Measurements from ENCODE around the gene SLC4A11. TPM values are rescaled to one million over a fixed set of nuclear protein-coding genes. Genes with fewer than 3 reads are reported as not detected.

The SLC4A11 gene
- total RNA-seq, 1 donor from 2014 or later: 2.5 TPM

GRCh38 chr20:3199976-3200755 is 38.8 kb downstream of the SLC4A11 start:
- H3K27ac Mint-ChIP-seq: no peak overlapping the region
- peaks cover 39% of the 10 kb centered on the region for H3K36me3 Mint-ChIP-seq

GRCh38 chr20:3199206-3199605 is 39.8 kb downstream of the SLC4A11 start:
- DNase-seq (ENCODE audit: low spot score in 2 of 2, unreplicated experiment in 2 of 2): no peak
- no peaks in the 10 kb centered on the region for H3K9me3 Mint-ChIP-seq
- H3K4me1 Mint-ChIP-seq: peaks cover 10% of the 10 kb centered on the region
- H3K27me3 Mint-ChIP-seq (ENCODE audit: low read depth): no peaks in the 10 kb centered on the region
- peaks cover 41% of the 10 kb centered on the region for H3K36me3 Mint-ChIP-seq
- H3K27ac Mint-ChIP-seq: no peak overlapping the region
- no peak for TF ChIP-seq CTCF (IDR thresholded peaks at IDR 0.05; ENCODE audit: unreplicated experiment)
- H3K4me3 Mint-ChIP-seq: no peak overlapping the region

More at GRCh38 chr20:3199976-3200755, 38.8 kb downstream of the SLC4A11 start:
- Mint-ChIP-seq H3K4me1 (peaks cover 12% of the 10 kb centered on the region), H3K4me3 (no peak overlapping the region), H3K27me3 (ENCODE audit: low read depth) (no peaks in the 10 kb centered on the region), H3K9me3 (no peaks in the 10 kb centered on the region)
- no peak for TF ChIP-seq CTCF (IDR thresholded peaks at IDR 0.05; ENCODE audit: unreplicated experiment)
- DNase-seq (ENCODE audit: low spot score in 2 of 2, unreplicated experiment in 2 of 2): no peak

- no peak for DNase-seq (ENCODE audit: low spot score in 2 of 2, unreplicated experiment in 2 of 2)
- H3K4me1 Mint-ChIP-seq: no peaks in the 10 kb centered on the region
- H3K9me3 Mint-ChIP-seq: no peaks in the 10 kb centered on the region
- no peak overlapping the region for H3K4me3 Mint-ChIP-seq
- no peak overlapping the region for H3K27ac Mint-ChIP-seq
- H3K36me3 Mint-ChIP-seq: peaks cover 59% of the 10 kb centered on the region
- TF ChIP-seq CTCF (IDR thresholded peaks at IDR 0.05; ENCODE audit: unreplicated experiment): no peak
- H3K27me3 Mint-ChIP-seq (ENCODE audit: low read depth): no peaks in the 10 kb centered on the region
These were observed 43.3 kb downstream of the SLC4A11 start for GRCh38 chr20:3195590-3196237.

- no peak for TF ChIP-seq CTCF (IDR thresholded peaks at IDR 0.05; ENCODE audit: unreplicated experiment)
- peaks cover 54% of the 10 kb centered on the region for H3K36me3 Mint-ChIP-seq
These were observed 44.2 kb downstream of the SLC4A11 start for GRCh38 chr20:3194617-3195280.

GRCh38 chr20:3193806-3194616 is 45.0 kb downstream of the SLC4A11 start:
- H3K4me3 Mint-ChIP-seq: no peak overlapping the region
- no peaks in the 10 kb centered on the region for H3K27me3 Mint-ChIP-seq (ENCODE audit: low read depth)
- H3K36me3 Mint-ChIP-seq: peaks cover 52% of the 10 kb centered on the region
- no peaks in the 10 kb centered on the region for H3K9me3 Mint-ChIP-seq
- H3K27ac Mint-ChIP-seq: no peak overlapping the region
- DNase-seq (ENCODE audit: low spot score in 2 of 2, unreplicated experiment in 2 of 2): no peak
- no peak for TF ChIP-seq CTCF (IDR thresholded peaks at IDR 0.05; ENCODE audit: unreplicated experiment)
- H3K4me1 Mint-ChIP-seq: no peaks in the 10 kb centered on the region

More at GRCh38 chr20:3194617-3195280, 44.2 kb downstream of the SLC4A11 start:
- H3K4me1 Mint-ChIP-seq: no peaks in the 10 kb centered on the region
- no peak overlapping the region for H3K27ac Mint-ChIP-seq
- no peak overlapping the region for H3K4me3 Mint-ChIP-seq
- H3K9me3 Mint-ChIP-seq: no peaks in the 10 kb centered on the region
- no peak for DNase-seq (ENCODE audit: low spot score in 2 of 2, unreplicated experiment in 2 of 2)
- no peaks in the 10 kb centered on the region for H3K27me3 Mint-ChIP-seq (ENCODE audit: low read depth)

Measured in mesothelial cell of epicardium (in vitro differentiated cells).